ENCODE measurements around the gene NAA40.

DNA sequence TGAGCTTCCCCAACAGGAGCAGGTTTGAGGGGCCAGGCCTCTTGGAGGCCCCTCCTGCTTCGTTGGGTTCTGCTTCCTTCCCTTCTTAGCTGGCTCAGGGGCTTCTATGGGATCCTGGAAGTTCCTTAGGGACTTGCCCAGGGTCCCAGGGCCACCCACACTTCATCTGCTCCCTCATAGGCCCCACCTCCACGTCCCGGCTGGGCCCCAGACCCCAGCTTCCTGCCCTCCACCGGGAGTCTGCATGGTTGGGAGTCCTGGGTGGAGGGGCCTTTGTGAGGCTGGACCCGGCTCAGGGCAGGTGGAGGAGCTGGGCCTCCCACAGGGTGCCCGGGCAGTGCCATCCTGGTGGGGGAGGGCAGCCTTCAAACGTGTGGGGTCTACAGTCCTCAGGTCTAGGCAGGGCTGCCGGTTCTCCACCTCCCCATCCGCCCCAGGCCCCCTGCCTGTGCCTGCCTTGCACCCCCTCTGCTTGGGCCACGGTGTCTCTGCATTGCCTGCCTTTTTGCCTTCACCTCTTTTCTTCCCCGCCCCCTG lies 59.1 kb downstream of the NAA40 start:
- TF ChIP-seq, protein P1, sequence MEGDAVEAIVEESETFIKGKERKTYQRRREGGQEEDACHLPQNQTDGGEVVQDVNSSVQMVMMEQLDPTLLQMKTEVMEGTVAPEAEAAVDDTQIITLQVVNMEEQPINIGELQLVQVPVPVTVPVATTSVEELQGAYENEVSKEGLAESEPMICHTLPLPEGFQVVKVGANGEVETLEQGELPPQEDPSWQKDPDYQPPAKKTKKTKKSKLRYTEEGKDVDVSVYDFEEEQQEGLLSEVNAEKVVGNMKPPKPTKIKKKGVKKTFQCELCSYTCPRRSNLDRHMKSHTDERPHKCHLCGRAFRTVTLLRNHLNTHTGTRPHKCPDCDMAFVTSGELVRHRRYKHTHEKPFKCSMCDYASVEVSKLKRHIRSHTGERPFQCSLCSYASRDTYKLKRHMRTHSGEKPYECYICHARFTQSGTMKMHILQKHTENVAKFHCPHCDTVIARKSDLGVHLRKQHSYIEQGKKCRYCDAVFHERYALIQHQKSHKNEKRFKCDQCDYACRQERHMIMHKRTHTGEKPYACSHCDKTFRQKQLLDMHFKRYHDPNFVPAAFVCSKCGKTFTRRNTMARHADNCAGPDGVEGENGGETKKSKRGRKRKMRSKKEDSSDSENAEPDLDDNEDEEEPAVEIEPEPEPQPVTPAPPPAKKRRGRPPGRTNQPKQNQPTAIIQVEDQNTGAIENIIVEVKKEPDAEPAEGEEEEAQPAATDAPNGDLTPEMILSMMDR (IDR thresholded peaks at IDR 0.05) = no peak
- no peak for TF ChIP-seq POLR2A (IDR thresholded peaks at IDR 0.05)
